Measurements from ENCODE around the gene P2RY6. TPM values are rescaled to one million over a fixed set of nuclear protein-coding genes. Genes with fewer than 3 reads are reported as not detected.

Gene P2RY6
- total RNA-seq, 1 experiment from 2014 or later, result not detected

DNA sequence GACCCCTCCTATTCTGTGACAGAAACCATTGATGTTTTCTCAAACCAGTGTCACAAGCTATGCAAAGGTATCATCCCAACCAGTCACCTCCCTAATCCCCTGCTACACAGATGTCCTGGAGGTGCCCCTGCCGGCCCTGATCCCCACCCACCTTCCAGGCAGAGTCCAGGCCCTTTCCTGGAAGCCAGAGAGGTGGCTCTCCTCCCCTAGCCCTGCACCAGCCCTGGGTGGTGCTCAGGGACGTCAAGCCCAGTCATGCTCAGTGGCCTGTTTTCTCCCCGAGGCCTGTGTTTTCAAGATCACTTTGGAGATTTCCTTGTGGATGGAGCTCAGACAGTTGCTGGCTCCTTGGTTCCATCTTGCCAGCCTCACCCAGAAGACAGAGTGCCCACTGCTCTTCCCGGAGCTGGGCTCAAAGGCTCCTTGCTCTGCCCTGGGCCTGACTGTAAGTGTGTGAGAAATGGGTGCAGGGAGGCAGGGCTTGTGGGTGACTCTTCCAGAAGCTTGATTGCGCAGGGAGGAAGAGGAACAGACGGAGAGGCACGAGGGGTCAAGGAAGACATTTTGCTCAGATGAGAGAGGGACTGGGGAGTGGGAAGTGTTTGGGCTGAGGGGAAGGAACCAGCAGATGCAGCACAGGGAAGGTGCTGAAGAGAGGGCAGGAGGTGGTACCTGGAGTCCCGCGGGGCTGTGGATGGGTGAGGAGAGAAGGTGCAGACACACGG is 11.3 kb downstream of the P2RY6 start:
- Histone ChIP-seq H3K18ac (ENCODE audit: insufficient read length, low read depth, low read length) (no peak overlapping the region), H3K4me2 (ENCODE audit: insufficient read depth, insufficient read length, low read length) (no peak overlapping the region), H2BK15ac (ENCODE audit: low read depth, low read length) (no peak overlapping the region), H4K91ac (ENCODE audit: insufficient read length, low read depth, low read length) (no peak overlapping the region), H3K56ac (ENCODE audit: insufficient read length, low read depth, low read length) (no peak overlapping the region), H2BK12ac (ENCODE audit: insufficient read length, low read depth, low read length) (no peak overlapping the region), H3K9ac (ENCODE audit: extremely low read depth, insufficient read length, low read length) (no peak overlapping the region), H4K5ac (ENCODE audit: insufficient read length, low read depth, low read length) (no peak overlapping the region), H3K4ac (ENCODE audit: low read depth, low read length) (no peak overlapping the region), H2BK5ac (ENCODE audit: insufficient read length, low read length) (no peak overlapping the region), H3K23me2 (ENCODE audit: insufficient read length, low read depth, low read length, poor library complexity, severe bottlenecking) (no peaks in the 10 kb centered on the region), H4K8ac (replicated peaks; ENCODE audit: insufficient read length, low read depth, low read length) (no peak overlapping the region), H3K27ac (ENCODE audit: insufficient read length, low read depth, low read length) (no peak overlapping the region), H2AK5ac (ENCODE audit: insufficient read length, low read length) (no peak overlapping the region), H2BK20ac (ENCODE audit: low read depth, low read length, poor library complexity, severe bottlenecking) (no peak overlapping the region), H2AFZ (ENCODE audit: low read length) (no peak overlapping the region), H4K20me1 (ENCODE audit: control insufficient read depth, insufficient read depth, insufficient read length) (no peaks in the 10 kb centered on the region), H2BK120ac (ENCODE audit: low read depth, low read length, poor library complexity, severe bottlenecking) (no peak overlapping the region), H3T11ph (ENCODE audit: low read length) (no peak overlapping the region), H3K4me1 (ENCODE audit: insufficient read depth, low read length) (no peaks in the 10 kb centered on the region), H3K14ac (ENCODE audit: insufficient read depth, low read length) (no peak overlapping the region; the same call in 1 of the 2 replicates), H3K27me3 (ENCODE audit: insufficient read depth, low read length) (no peaks in the 10 kb centered on the region), H3K79me1 (ENCODE audit: insufficient read depth, low read depth, low read length, poor library complexity, severe bottlenecking) (no peaks in the 10 kb centered on the region), H3K23ac (ENCODE audit: insufficient read length, low read depth, low read length) (no peak overlapping the region), H3K9me3 (ENCODE audit: control insufficient read depth, low read depth, low read length) (no peaks in the 10 kb centered on the region), H3K79me2 (ENCODE audit: insufficient read depth, low read length) (no peaks in the 10 kb centered on the region)
- Mint-ChIP-seq H3K27ac (peak overlapping the region in 1 of 3 experiments; percentile 20; a peak in 3 of 7 replicates), H3K9me3 (no peaks in the 10 kb centered on the region), H3K27me3 (ENCODE audit: low read depth) (peaks cover 22% of the 10 kb centered on the region), H3K4me1 (peaks cover 2 to 8% of the 10 kb centered on the region in 2 experiments; a peak in 2 of 4 replicates), H3K4me3 (no peak overlapping the region), H3K36me3 (ENCODE audit: insufficient read depth in 1 of 3, low read depth in 3 of 3) (no peaks in the 10 kb centered on the region)
- no peak for DNase-seq
- TF ChIP-seq, protein P1, sequence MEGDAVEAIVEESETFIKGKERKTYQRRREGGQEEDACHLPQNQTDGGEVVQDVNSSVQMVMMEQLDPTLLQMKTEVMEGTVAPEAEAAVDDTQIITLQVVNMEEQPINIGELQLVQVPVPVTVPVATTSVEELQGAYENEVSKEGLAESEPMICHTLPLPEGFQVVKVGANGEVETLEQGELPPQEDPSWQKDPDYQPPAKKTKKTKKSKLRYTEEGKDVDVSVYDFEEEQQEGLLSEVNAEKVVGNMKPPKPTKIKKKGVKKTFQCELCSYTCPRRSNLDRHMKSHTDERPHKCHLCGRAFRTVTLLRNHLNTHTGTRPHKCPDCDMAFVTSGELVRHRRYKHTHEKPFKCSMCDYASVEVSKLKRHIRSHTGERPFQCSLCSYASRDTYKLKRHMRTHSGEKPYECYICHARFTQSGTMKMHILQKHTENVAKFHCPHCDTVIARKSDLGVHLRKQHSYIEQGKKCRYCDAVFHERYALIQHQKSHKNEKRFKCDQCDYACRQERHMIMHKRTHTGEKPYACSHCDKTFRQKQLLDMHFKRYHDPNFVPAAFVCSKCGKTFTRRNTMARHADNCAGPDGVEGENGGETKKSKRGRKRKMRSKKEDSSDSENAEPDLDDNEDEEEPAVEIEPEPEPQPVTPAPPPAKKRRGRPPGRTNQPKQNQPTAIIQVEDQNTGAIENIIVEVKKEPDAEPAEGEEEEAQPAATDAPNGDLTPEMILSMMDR (conservative IDR thresholded peaks at IDR 0.05), result no peak
- WGBS (ENCODE audit: extremely low coverage, insufficient read length, low lambda C conversion rate), result no CpG with 5 or more reads among the region's 10 CpGs

All from H9 (cell line).